Right forelimb (tissue), 1 donor: ENCODE measurements around the gene BRINP1.

Experiments used
- DNase-seq: peaks from one replicate; pipeline ENCODE4 v3.0.0-alpha.2; 2018

The BRINP1 gene

GRCh38 chr9:119343059-119343990, 25.9 kb downstream of the BRINP1 start:
- DNase-seq = no peak

GRCh38 chr9:119339056-119339455, 30.2 kb downstream of the BRINP1 start:
- no peak for DNase-seq

DNA sequence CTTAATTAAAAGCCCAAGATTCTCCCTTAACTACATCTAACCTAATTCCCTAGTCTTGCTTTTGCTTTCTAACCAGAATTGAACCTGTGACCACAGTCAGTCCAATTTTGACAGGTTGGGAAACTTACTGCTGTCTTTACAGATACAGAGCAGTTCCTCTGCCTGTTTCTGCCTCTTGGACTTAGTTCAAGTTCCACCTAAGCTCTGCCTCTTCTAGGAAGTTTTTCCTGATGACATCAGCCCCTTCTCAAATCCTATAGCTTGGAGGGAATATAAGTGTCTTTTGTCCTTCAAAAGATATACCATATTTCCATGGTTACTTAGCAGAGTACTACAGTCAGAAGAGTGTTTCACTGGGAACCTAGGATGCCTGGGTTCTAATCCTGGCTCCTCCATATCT, 31.7 kb downstream of the BRINP1 start:
- DNase-seq = no peak

- no peak for DNase-seq
Observed at GRCh38 chr9:119334745-119335144, 34.5 kb downstream of the BRINP1 start.

GRCh38 chr9:119333507-119334229, 35.6 kb downstream of the BRINP1 start:
- DNase-seq = no peak

DNA sequence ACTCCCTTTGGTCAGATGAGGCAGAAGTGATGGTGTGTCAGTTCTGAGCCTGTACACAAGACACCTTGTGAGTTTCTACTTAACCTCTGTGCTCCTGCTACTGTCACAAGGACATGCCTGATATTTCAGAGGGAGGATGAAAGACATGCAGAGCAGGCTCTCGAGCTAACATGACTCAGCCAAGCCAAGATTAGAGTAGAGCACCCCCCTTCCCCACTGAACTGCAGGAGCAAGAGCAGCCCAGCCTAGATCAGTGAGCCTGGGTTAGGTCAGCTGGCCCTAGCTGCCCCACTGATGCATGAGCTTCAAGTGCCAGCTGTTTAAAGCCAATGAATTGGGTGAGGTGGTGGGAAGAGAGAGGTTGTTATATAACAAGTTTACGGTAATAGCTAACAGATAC, 36.7 kb downstream of the BRINP1 start:
- DNase-seq = no peak

GRCh38 chr9:119322184-119322583, 47.1 kb downstream of the BRINP1 start:
- no peak for DNase-seq

GRCh38 chr9:119318371-119318770, 50.9 kb downstream of the BRINP1 start:
- no peak for DNase-seq

- no peak for DNase-seq
Observed at GRCh38 chr9:119313846-119314245, 55.4 kb downstream of the BRINP1 start.

- no peak for DNase-seq
Observed at GRCh38 chr9:119310741-119311140, 58.5 kb downstream of the BRINP1 start.

- no peak for DNase-seq
Observed at GRCh38 chr9:119307471-119307870, 61.8 kb downstream of the BRINP1 start.

- no peak for DNase-seq
Observed at GRCh38 chr9:119304555-119304954, 64.7 kb downstream of the BRINP1 start.

DNA sequence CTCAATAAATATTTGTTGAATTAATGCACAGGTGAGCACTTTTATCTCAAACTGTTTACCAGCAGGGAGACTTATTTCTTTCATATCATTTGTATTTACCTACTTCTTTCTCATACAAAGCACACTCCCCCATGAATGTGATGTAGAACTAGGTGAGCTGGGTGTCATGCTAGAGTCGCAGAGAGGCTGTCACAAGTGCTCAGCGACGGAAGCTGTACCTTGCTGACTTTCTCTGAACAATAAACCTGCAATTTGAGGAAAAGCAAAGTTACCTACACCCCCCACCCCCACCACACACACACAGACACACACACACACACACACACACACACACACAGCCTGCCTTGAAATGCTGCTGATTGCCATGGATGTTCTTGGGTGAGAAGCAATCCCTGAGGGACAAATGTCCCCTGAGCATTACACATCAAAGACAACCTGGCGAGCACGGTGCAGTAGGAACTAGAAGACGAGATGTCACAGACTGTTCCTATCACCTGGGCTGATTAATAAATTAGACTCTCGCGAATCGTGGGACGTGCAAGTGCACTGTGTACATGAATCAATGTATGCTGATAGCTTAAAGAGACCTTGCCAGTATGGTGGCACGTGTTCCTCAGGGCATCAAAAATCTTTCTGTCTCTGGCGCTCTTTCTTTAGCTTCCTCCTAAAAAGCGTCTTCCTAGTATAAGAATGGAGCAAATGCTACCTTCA, 66.1 kb downstream of the BRINP1 start:
- no peak for DNase-seq

DNA sequence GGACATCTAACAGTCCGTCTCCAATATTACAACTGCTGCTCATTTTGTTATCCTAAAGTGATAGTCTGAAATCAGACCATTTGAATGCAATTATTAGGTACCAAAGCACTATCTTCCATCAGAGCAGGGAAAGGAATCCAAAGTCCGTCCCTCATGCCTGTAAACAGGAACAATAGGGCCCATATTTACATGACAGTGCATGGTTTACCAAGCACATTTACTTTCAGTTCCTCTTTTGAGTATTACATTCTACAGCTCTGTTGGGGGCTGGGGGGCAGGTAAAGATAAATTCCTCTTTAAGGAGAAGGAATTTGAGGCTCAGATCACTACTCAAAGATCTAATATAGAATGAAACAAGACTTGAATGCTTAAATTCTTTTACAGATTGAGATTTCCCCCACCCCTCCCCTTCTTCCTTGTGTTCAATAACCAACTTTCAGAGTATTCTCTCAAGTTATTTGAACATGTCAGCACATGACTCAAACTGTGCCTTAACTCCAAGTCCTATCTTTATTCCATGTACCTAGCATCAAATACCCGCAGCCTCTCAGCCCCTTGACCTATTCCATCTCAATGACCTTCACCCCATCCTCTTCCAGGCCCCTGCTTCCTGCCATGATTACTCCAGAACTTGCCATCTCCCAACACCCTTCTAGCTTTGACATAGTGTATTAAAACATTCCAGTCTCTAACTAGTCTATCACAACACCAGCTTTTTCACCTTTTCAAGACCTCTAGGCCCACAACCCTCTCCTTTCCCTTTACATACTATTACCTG, 71.0 kb downstream of the BRINP1 start:
- DNase-seq = no peak

GRCh38 chr9:119291554-119291953, 77.7 kb downstream of the BRINP1 start:
- no peak for DNase-seq

GRCh38 chr9:119289740-119290433, 79.3 kb downstream of the BRINP1 start:
- DNase-seq = peak; percentile 42

- no peak for DNase-seq
Observed at GRCh38 chr9:119284587-119285337, 84.5 kb downstream of the BRINP1 start.

GRCh38 chr9:119284118-119284517, 85.1 kb downstream of the BRINP1 start:
- DNase-seq = peak; percentile 46

DNA sequence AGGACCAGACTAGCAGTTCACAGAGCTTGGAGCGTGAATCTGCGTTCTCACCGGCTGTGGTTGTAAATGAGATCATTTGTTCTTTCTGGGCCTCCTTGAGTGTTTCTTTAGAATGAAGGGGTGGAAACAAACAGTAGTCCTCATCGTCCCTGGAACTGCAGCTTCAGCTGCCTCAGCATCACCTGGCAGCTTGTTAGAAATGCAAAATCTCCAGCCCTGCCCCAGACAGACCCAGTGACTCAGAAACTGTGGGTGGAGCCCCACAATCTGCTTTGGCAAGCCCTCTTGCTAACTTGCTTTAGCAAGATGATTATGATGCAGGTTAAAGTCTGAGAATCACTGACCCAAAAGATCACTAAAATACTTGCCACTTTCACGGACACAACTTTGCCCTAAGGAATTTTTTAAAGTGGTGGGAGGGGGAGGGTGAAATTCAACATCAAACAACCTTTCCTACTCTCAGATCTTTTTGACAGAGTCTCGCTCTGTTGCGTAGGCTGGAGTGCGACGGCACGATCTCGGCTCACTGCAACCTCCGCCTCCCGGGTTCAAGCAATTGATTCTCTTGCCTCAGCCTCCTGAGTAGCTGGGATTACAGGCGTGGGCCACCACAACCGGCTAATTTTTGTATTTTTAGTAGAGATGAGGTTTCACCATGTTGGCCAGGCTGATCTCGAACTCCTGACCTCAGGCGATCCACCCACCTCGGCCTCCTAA, 86.0 kb downstream of the BRINP1 start:
- no peak for DNase-seq

- no peak for DNase-seq
Observed at GRCh38 chr9:119282476-119283077, 86.7 kb downstream of the BRINP1 start.
